A549 (cell line): ENCODE data around the gene SPEN. TPM values are rescaled to one million over a fixed set of nuclear protein-coding genes. Genes with fewer than 3 reads are reported as not detected.

Source experiments
- ATAC-seq, 2 experiments: fragments of 200-7000 bp in 1 of 2; fragments of >200 bp in 1 of 2; cut with Nextera tagmentation in 1 of 2; cut with Tn5 transposase in 1 of 2; 3 replicates each; pipeline versions ENCODE4 v1.8.0 to v1.9.1; 2018 to 2020; ENCODE audit warnings: mild to moderate bottlenecking in 1 of 2, moderate library complexity in 1 of 2
- CTCF ChIA-PET: fragments of 300-600 bp; sonication (Branson Sonifier 250); formaldehyde crosslinking; extraction: SDS; loops from one replicate; lab custom pipeline; 2021; ENCODE audit warnings: antibody characterized with exemption, inconsistent platforms; lab: Yijun Ruan, JAX
- POLR2A ChIA-PET: fragments of 350-600 bp; formaldehyde crosslinking; extraction: SDS; loops from one replicate; lab custom pipeline; 2021; ENCODE audit warnings: antibody characterized with exemption, inconsistent platforms; lab: Yijun Ruan, JAX
- DNase-seq, 2 experiments: peaks; one replicate each; pipeline versions ENCODE4 v3.0.0 to v3.0.0-alpha.2; 2011 to 2016; ENCODE audit warnings: low read depth in 1 of 2, low spot score in 1 of 2
- FAIRE-seq: peaks from 2 replicates; lab custom pipeline; 2011; peaks lifted over from hg19 to GRCh38; lab: Jason Lieb, UNC
- H3K27ac ChIP-seq, 2 experiments: fragments of >200 bp; sonication (Bioruptor Twin); formaldehyde crosslinking; 3 replicates each; pipeline ENCODE4 v1.5.1; 2016 to 2017
- H3K4me1 ChIP-seq: fragments of >200 bp; sonication (Bioruptor Twin); formaldehyde crosslinking; 3 replicates; pipeline ENCODE4 v1.6.1; 2016
- H3K4me2 ChIP-seq: fragments of >200 bp; sonication (Bioruptor Twin); formaldehyde crosslinking; 3 replicates; pipeline ENCODE4 v1.6.1; 2016
- H3K4me3 ChIP-seq: fragments of >200 bp; sonication (Bioruptor Twin); formaldehyde crosslinking; 3 replicates; pipeline ENCODE4 v1.5.1; 2016
- H3K9me3 ChIP-seq: fragments of >200 bp; sonication (Bioruptor Twin); formaldehyde crosslinking; 3 replicates; pipeline ENCODE4 v1.6.1; 2016
- BCL3 ChIP-seq: fragments of >200 bp; sonication (Bioruptor Twin); formaldehyde crosslinking; IDR thresholded peaks from 3 replicates; pipeline ENCODE4 v1.6.1; 2016
- BHLHE40 ChIP-seq: IDR thresholded peaks from 2 replicates; pipeline ENCODE4 v1.6.1; 2012; ENCODE audit warnings: low read depth, low read length, inconsistent platforms
- CEBPB ChIP-seq, 2 experiments: fragments of >200 bp in 1 of 2; sonication (Bioruptor Twin) in 1 of 2; formaldehyde crosslinking in 1 of 2; IDR thresholded peaks; 2 replicates each; pipeline ENCODE4 v1.6.1; 2012 to 2016
- CHD2 ChIP-seq: fragments of 150-350 bp; IDR thresholded peaks from 2 replicates; pipeline ENCODE4 v1.6.1; 2014; ENCODE audit warnings: low read length; ENCODE audit not compliant: partially characterized antibody
- CTCF ChIP-seq: fragments of >200 bp; sonication (Bioruptor Twin); formaldehyde crosslinking; IDR thresholded peaks from 3 replicates; pipeline ENCODE4 v1.5.1; 2016
- EHF ChIP-seq: fragments of 250-450 bp; sonication (Bioruptor Pico); IDR thresholded peaks from 2 replicates; pipeline ENCODE4 v1.5.0; 2020; ENCODE audit warnings: mild to moderate bottlenecking
- EHMT2 ChIP-seq: fragments of 200-600 bp; sonication (generic); IDR thresholded peaks from 2 replicates; pipeline ENCODE4 v1.6.1; 2016; ENCODE audit warnings: antibody characterized with exemption, low read depth, mild to moderate bottlenecking, moderate library complexity
- EP300 ChIP-seq, 2 experiments: fragments of >200 bp; sonication (Bioruptor Twin); formaldehyde crosslinking; IDR thresholded peaks; 2 replicates in 1 of 2; 3 replicates in 1 of 2; pipeline ENCODE4 v1.6.1; 2016 to 2017
- FOSL2 ChIP-seq, 2 experiments: fragments of 450-650 bp in 1 of 2; fragments of >200 bp in 1 of 2; sonication (Bioruptor Twin) in 1 of 2; formaldehyde crosslinking; IDR thresholded peaks; 2 replicates each; pipeline versions ENCODE4 v1.5.0 to v1.6.1; 2016 to 2020; ENCODE audit warnings: mild to moderate bottlenecking in 1 of 2, moderate library complexity in 1 of 2
- HES2 ChIP-seq: fragments of >200 bp; sonication (Bioruptor Twin); formaldehyde crosslinking; IDR thresholded peaks from 2 replicates; pipeline ENCODE4 v1.6.1; 2016
- HOXB13 ChIP-seq: fragments of 250-450 bp; sonication (Bioruptor Pico); IDR thresholded peaks from 2 replicates; pipeline ENCODE4 v1.5.0; 2020; ENCODE audit warnings: low read depth, mild to moderate bottlenecking, moderate library complexity
- HOXB5 ChIP-seq: fragments of 250-450 bp; sonication (Bioruptor Pico); IDR thresholded peaks from 2 replicates; pipeline ENCODE4 v1.5.0; 2020; ENCODE audit warnings: mild to moderate bottlenecking, moderate library complexity
- JUN ChIP-seq, 2 experiments: fragments of >200 bp; sonication (Bioruptor Twin); formaldehyde crosslinking; IDR thresholded peaks; 2 replicates in 1 of 2; 3 replicates in 1 of 2; pipeline ENCODE4 v1.6.1; 2016 to 2017
- JUNB ChIP-seq: fragments of >200 bp; sonication (Bioruptor Twin); formaldehyde crosslinking; IDR thresholded peaks from 2 replicates; pipeline ENCODE4 v1.6.1; 2016
- MAX ChIP-seq: IDR thresholded peaks from 2 replicates; pipeline ENCODE4 v1.6.1; 2012
- MYC ChIP-seq: IDR thresholded peaks from 2 replicates; pipeline ENCODE4 v1.6.1; 2012; ENCODE audit warnings: mild to moderate bottlenecking, inconsistent platforms, low read length, improper control_type of control experiment, borderline replicate concordance
- NFE2L2 ChIP-seq: fragments of 150-350 bp; conservative IDR thresholded peaks from 2 replicates; pipeline ENCODE4 v1.6.1; 2014; ENCODE audit warnings: low read length
- NPAS2 ChIP-seq: fragments of 250-450 bp; sonication (Bioruptor Pico); IDR thresholded peaks from 2 replicates; pipeline ENCODE4 v1.8.0; 2022; ENCODE audit warnings: mild to moderate bottlenecking, moderate library complexity, borderline replicate concordance
- NR3C1 ChIP-seq: fragments of >200 bp; sonication (Bioruptor Twin); formaldehyde crosslinking; IDR thresholded peaks from 3 replicates; pipeline ENCODE4 v1.6.1; 2017
- RAD21 ChIP-seq, 2 experiments: fragments of >200 bp in 1 of 2; sonication (Bioruptor Twin) in 1 of 2; formaldehyde crosslinking in 1 of 2; IDR thresholded peaks in 1 of 2; conservative IDR thresholded peaks in 1 of 2; 2 replicates in 1 of 2; 3 replicates in 1 of 2; pipeline ENCODE4 v1.6.1; 2012 to 2018; ENCODE audit warnings: inconsistent platforms in 1 of 2
- RFX5 ChIP-seq: fragments of 450-650 bp; IDR thresholded peaks from 2 replicates; pipeline ENCODE4 v1.7.1; 2014; ENCODE audit warnings: antibody characterized with exemption, mild to moderate bottlenecking, moderate library complexity
- RNF2 ChIP-seq: fragments of 200-600 bp; sonication (generic); IDR thresholded peaks from 2 replicates; pipeline ENCODE4 v1.6.1; 2016; ENCODE audit warnings: low read depth, mild to moderate bottlenecking, antibody characterized with exemption, moderate library complexity, borderline replicate concordance
- TP53 ChIP-seq: fragments of 250-450 bp; sonication (Bioruptor Pico); IDR thresholded peaks from 2 replicates; pipeline ENCODE4 v1.5.0; 2021; ENCODE audit warnings: mild to moderate bottlenecking, moderate library complexity
- ZNF302 ChIP-seq: fragments of 250-450 bp; sonication (Bioruptor Pico); IDR thresholded peaks from 2 replicates; pipeline ENCODE4 v1.9.0; 2021; ENCODE audit warnings: inconsistent platforms, mild to moderate bottlenecking, moderate library complexity
- WGBS: methylation state at CpG from one replicate; pipeline ENCODE4 v1.1.6; 2017; ENCODE audit errors: missing lambda C conversion rate; 5-methylcytosine and 5-hydroxymethylcytosine counted together
- polyA plus RNA-seq, 4 experiments: library from polyadenylated mRNA; depleted of rRNA in 3 of 4; stranded (reverse); fragments of >200 nt; fragmentation: RNase III in 1 of 4; extraction: RNeasy Plus Mini Kit Qiagen cat#74134 plus additional on column Dnase treatment in 1 of 4; gene quantifications; 2 replicates in 3 of 4; 3 replicates in 1 of 4; pipeline ENCODE4 v1.2.3, GENCODE V29; 2011 to 2017
- TF ChIP-seq, protein P1 (sequence below): fragments of 200-600 bp; sonication (generic); IDR thresholded peaks from 2 replicates; pipeline ENCODE4 v1.6.1; 2016; ENCODE audit warnings: antibody characterized with exemption, mild to moderate bottlenecking, moderate library complexity
- TF ChIP-seq, protein P2 (sequence below): IDR thresholded peaks from 2 replicates; pipeline ENCODE4 v1.6.1; 2012; ENCODE audit warnings: low read depth, borderline replicate concordance

SPEN gene
- polyA plus RNA-seq, 2 of the 4 experiments (the other 2 are of a cell fraction): 7.0 to 15.5 TPM

- H3K4me2 ChIP-seq: peak overlapping the region; percentile 50
- no peak overlapping the region for H3K4me3 ChIP-seq
- H3K4me1 ChIP-seq: peaks cover 59% of the 10 kb centered on the region
- POLR2A ChIA-PET: no interaction called here
- no peaks in the 10 kb centered on the region for H3K9me3 ChIP-seq
- peak; percentile 65 for TF ChIP-seq FOSL2 (IDR thresholded peaks at IDR 0.05)
- peak; percentile 78 for TF ChIP-seq FOSL2 (CRISPR knock-in tag; IDR thresholded peaks at IDR 0.05)
- no peak for TF ChIP-seq NPAS2 (CRISPR knock-in tag)
- no peak for TF ChIP-seq BCL3
- TF ChIP-seq JUNB: peak; percentile 56
- peak; percentile 35; the same call in 1 of the 2 replicates for TF ChIP-seq MAX
- no peak for TF ChIP-seq HOXB5 (CRISPR knock-in tag)
- no peak for TF ChIP-seq CTCF
- TF ChIP-seq CHD2: peak; percentile 22
- no peak for TF ChIP-seq EHF (CRISPR knock-in tag)
- peak in 1 of 2 experiments; percentile 44; a peak in 1 of 5 replicates for TF ChIP-seq JUN (IDR thresholded peaks at IDR 0.05)
- TF ChIP-seq, protein P1, sequence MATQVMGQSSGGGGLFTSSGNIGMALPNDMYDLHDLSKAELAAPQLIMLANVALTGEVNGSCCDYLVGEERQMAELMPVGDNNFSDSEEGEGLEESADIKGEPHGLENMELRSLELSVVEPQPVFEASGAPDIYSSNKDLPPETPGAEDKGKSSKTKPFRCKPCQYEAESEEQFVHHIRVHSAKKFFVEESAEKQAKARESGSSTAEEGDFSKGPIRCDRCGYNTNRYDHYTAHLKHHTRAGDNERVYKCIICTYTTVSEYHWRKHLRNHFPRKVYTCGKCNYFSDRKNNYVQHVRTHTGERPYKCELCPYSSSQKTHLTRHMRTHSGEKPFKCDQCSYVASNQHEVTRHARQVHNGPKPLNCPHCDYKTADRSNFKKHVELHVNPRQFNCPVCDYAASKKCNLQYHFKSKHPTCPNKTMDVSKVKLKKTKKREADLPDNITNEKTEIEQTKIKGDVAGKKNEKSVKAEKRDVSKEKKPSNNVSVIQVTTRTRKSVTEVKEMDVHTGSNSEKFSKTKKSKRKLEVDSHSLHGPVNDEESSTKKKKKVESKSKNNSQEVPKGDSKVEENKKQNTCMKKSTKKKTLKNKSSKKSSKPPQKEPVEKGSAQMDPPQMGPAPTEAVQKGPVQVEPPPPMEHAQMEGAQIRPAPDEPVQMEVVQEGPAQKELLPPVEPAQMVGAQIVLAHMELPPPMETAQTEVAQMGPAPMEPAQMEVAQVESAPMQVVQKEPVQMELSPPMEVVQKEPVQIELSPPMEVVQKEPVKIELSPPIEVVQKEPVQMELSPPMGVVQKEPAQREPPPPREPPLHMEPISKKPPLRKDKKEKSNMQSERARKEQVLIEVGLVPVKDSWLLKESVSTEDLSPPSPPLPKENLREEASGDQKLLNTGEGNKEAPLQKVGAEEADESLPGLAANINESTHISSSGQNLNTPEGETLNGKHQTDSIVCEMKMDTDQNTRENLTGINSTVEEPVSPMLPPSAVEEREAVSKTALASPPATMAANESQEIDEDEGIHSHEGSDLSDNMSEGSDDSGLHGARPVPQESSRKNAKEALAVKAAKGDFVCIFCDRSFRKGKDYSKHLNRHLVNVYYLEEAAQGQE: no peak
- no peak for TF ChIP-seq EHMT2
- TF ChIP-seq NFE2L2: no peak
- peak in 1 of 2 experiments; percentile 21; a peak in 2 of 5 replicates for TF ChIP-seq RAD21 (conservative IDR thresholded peaks at IDR 0.05 in 1 of 2, IDR thresholded peaks at IDR 0.05 in 1 of 2)
- TF ChIP-seq EP300 (IDR thresholded peaks at IDR 0.05): no peak; a peak in 1 of 5 replicates
- TF ChIP-seq, all 56 proteins: peak for 6
- peak overlapping the region; percentile 70 to 91 for H3K27ac ChIP-seq
- peak; percentile 61 to 64 for DNase-seq
- CTCF ChIA-PET: interaction anchor here (0.9 to 2.2 kb wide), 5 partner anchors 8 to 161 kb away, joined by 3 to 8 read pairs (median 4); no protein-coding TSS in a partner anchor
- WGBS: 57% methylated on average over 16 of the region's 27 CpGs
- peak; percentile 62 to 66; a peak in 5 of 6 replicates for ATAC-seq
- FAIRE-seq: peak; percentile 65
These were observed 105.1 kb downstream of the SPEN start for GRCh38 chr1:15952317-15953258.

- 90% methylated on average over 5 of the region's 11 CpGs for WGBS
- Histone ChIP-seq H3K4me1 (peaks cover 58% of the 10 kb centered on the region), H3K27ac (peak overlapping the region; percentile 70 to 91), H3K4me2 (peak overlapping the region; percentile 50), H3K4me3 (no peak overlapping the region), H3K9me3 (no peaks in the 10 kb centered on the region)
- CTCF ChIA-PET: interaction anchor here (0.6 to 2.2 kb wide), 4 partner anchors 29 to 162 kb away, joined by 3 to 8 read pairs (median 6); no protein-coding TSS in a partner anchor
- no peak for ATAC-seq
- no peak for DNase-seq
- POLR2A ChIA-PET: no interaction called here
- FAIRE-seq: no peak
- TF ChIP-seq BHLHE40 (no peak), CEBPB (IDR thresholded peaks at IDR 0.05) (no peak), HOXB13 (no peak), JUNB (no peak), MAX (no peak), HES2 (no peak), TP53 (CRISPR knock-in tag) (no peak), MYC (no peak), JUN (IDR thresholded peaks at IDR 0.05) (no peak), NR3C1 (no peak), RNF2 (no peak), ZNF302 (CRISPR knock-in tag) (no peak), RFX5 (no peak)
- TF ChIP-seq, protein P2, sequence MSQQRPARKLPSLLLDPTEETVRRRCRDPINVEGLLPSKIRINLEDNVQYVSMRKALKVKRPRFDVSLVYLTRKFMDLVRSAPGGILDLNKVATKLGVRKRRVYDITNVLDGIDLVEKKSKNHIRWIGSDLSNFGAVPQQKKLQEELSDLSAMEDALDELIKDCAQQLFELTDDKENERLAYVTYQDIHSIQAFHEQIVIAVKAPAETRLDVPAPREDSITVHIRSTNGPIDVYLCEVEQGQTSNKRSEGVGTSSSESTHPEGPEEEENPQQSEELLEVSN: no peak
These were observed 105.8 kb downstream of the SPEN start for GRCh38 chr1:15953294-15953771.
